Activated T-cell treated with anti-CD3 and anti-CD28 coated beads for 48 hours (primary cell): ENCODE data around the gene ABCG2.
"Not testable (repeated sequence)": the region's sequence is repeated elsewhere in the genome, so short reads cannot be mapped to it uniquely, and the experiment has no call there.

Source experiments
- DNase-seq: peaks from one replicate; pipeline ENCODE4 v3.0.0-alpha.2; 2020; ENCODE audit warnings: low read depth

Gene ABCG2

DNA sequence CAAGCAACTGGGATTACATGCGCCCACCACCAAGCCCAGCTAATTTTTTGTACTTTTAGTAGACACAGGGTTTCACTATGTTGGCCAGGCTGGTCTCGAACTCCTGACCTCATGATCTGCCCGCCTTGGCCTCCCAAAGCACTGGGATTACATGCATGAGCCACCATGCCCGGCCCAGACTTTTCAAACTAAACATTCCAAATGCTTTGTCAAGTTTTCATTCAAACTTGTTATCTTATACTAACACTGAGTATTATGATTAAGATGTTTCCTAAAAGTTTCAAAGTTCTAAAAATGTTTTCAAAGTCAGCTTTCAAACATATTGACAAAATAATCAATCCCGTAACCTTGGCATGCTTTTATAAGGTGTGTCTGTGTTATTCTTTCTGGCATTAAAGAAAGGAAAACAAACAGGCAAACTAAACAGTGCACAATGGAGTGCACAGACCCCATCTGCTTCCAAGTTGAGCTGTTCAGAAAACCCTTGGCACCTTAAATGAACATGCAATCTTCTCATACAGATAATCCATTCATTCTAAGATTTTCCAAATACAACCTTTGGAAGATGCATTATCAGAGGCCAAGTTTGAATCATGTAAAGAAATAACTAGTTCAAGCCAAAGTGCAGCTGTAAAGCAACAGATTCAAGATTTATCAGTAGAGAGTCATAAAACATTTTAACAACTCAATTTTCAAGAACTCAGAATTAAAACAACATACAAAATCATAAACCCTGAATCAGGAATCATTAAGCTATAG is 49.1 kb downstream of the ABCG2 start:
- no peak for DNase-seq

DNA sequence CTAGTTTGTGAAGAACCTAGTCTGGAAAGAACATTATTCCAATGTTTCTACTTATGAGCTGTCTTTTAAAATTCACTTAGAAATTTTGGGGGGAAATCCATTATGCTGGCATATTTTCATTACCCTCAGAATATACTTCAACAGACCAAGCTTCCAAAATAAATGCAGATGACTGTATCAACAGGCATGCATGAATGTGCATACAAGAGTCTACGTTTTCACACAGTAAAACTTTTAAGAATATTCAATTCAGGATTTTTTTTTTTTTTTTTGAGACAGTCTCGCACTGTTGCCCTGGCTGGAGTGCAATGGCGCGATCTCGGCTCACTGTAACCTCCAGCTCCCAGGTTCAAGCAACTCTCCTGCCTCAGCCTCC is 49.7 kb downstream of the ABCG2 start:
- DNase-seq, result no peak

DNA sequence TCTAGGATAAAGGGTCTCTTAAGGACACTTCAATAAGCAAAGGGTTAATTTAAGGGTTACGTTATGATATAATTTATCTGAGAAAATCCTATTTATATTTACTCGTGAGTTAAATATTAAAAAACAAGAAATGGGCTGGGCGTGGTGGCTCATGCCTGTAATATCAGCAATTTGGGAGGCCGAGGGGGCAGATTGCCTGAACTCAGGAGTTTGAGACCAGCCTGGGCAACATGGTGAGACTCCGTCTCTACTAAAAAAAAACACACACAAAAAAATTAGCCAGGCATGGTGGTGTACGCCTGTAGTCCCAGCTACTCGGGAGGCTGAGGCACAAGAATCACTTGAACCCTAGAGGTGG is 50.4 kb downstream of the ABCG2 start:
- DNase-seq, result not testable (repeated sequence)

DNA sequence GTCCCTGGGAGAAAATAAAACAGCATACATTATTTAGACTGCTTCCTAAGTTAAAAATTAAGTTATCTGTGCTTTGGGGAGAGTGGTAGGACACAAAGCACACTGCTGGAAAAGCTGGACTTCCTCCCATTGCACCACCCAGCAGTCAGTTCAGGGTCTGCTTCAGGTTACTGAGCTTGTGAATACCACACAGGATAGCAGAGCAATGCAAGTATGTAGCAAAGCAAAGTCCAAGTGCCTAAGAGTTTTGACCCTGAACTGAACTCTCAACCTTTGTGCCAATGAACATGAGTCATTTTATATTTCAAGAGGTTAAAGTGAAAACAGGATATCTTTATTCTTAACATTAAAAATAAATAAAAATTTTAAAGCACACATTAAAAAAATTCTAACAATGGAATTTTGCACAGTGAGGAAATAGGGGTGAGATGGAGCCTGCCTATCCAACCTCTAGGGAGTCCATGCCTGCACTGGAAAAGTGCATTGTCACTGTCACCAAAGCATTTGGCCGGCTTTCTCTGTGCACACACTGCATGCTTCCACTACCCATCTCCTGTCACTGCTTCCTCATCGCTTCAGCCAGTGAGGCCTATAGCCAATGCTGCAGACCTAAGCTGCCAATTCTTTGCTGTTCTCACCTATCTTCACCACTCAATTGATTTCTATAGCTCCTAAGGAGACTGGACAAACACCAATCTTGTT is 50.9 kb downstream of the ABCG2 start:
- no peak for DNase-seq

DNA sequence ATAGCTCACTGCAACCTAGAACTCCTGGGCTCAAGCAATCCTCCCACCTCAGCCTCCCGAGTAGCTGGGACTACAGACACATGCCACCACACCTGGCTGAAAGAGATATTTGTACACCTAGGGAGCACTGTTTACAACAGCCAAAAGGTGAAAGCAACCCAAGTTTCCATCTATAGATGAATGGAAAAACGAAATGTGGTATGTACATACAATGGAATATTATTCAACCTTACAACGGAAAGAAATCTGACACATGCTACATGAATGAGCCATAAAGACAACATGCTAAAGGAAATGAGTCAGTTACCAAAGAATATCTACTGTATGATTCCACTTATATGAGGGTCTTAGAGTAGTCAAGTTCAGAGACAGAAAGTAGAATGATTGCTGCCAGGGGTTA is 52.2 kb downstream of the ABCG2 start:
- DNase-seq, result no peak

GRCh38 chr4:88104902-88105610 is 53.4 kb downstream of the ABCG2 start:
- DNase-seq, result no peak

DNA sequence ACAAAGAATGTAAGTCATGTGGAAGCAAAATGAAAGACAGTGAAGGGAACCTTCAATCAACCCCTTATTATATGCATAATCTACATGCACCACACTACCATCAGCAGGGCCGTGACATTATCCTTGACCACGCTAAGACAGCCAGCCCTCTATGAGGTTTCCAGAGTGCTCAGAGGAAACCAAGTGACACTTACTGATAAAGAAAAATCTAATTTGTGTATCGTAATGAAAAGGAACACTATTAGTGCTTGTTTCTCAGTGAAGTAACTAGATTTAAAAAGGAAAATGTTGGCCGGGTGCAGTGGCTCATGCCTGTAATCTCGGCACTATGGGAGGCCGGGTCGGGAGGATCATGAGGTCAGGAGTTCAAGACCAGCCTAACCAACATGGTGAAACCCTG is 56.4 kb downstream of the ABCG2 start:
- no peak for DNase-seq

- no peak for DNase-seq
These were observed 57.3 kb downstream of the ABCG2 start for GRCh38 chr4:88101165-88101564.

GRCh38 chr4:88098993-88099752 is 59.3 kb downstream of the ABCG2 start:
- DNase-seq, result no peak

DNA sequence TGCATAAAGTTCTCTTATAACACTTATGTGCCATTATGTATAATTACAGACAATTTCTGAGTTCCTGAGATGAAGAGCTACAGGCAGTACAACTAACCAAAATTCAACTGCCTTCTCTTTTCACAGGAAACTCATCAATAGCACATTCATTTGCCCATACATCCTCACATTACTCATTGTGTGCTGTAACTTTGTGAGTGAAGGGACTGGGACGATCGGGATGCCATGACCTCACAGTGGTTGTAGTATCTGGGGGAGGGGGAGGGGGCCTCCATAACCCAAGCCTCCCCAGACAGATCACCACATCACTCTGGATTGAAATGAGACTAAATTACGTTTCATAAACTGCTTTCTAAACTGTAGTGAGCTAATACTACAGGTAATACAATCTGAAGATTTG is 60.7 kb downstream of the ABCG2 start:
- DNase-seq, result no peak

DNA sequence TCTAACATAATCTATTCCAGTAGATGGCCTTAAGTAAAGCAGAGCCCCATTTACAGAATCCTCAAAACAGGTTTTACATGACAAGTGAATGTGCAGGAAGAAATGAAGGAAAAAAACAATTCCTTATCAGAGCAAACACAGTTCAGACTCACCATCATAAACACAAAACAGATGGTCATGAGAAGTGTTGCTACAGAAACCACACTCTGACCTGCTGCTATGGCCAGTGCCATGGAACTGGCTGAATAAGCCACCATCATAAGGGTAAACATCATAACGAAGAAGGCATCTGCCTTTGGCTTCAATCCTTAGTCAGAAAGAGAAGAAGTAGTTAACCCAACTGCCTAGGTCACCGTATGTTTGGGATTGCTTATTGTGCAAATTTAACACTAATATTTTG is 61.1 kb downstream of the ABCG2 start:
- DNase-seq, result no peak

- no peak for DNase-seq
These were observed 64.6 kb downstream of the ABCG2 start for GRCh38 chr4:88093874-88094273.

- DNase-seq, result no peak
These were observed 67.1 kb downstream of the ABCG2 start for GRCh38 chr4:88091378-88091777.

DNA sequence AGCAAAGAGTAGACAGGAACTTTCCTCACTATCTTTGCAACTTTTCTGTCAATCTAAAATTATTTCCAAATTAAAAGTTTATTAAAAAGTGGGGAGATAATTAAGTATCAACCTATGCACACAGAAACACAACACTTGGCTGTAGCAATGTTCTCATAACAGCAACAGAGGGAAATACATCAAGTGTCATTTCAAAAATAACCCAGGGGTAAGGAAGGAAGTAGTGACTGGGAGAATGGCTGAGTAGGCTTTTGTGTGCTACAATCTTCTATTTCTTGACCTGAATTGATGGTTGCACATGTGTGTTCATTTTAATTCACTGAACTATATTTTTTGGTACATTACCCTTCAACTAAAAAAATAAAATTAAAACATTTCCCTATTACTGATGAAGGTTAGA is 67.5 kb downstream of the ABCG2 start:
- no peak for DNase-seq

DNA sequence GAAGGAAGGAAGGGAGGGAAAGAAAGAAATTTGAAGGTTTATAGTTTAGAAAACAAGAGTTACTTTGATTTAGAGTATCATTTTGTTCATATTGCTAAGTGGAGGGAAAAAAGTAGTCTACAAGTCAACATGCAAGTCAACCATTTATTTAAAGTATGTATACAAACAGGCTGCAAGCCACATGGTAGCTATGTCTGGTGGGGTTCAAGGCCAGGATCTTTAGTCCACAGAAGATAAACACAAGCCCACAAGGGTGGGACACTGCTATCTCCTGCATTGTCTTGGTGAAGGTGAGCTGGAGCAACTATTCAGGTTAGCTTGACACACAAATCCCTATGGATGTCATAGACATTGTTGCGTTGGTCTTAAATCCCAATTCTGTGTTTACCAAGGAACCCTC is 71.4 kb downstream of the ABCG2 start:
- DNase-seq, result no peak

DNA sequence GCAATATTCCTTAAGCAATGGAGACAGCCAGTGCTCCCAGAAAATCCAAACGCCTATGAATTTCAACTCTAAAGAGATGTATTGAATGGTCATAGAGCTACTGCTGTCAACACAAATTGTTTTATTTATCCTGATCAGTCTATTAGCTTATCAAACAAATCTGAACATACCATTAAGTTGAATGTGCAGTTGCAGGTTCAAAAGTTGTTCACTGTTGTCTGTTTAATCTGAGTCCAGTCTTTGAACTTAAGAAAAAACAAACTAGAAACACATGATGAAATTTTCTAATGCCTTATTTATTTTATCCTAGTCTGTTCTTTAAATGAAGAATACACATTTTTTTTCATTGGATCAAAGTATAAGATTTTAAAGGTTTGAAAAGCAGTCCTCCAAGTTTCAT is 77.8 kb downstream of the ABCG2 start:
- DNase-seq, result no peak

DNA sequence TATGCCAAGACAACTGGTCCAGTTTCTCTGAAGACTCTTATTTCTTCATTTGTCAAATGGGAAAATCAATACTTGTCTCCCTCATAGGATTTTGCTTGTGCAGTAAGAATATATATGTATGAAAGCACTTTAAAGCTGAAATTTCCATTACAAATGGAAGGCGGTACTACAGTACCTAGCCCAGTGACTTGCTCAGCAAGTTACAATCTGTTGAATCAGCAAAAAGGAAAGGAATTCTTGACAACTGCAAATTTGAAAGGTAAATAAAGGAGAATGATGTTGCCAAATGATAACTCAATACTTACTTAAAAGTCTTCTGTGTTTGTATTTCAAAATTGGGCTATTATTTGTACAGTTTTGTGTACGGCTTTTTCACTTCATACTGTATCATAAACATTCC is 79.9 kb downstream of the ABCG2 start:
- DNase-seq, result no peak

- DNase-seq, result no peak
These were observed 80.4 kb downstream of the ABCG2 start for GRCh38 chr4:88077911-88078524.

DNA sequence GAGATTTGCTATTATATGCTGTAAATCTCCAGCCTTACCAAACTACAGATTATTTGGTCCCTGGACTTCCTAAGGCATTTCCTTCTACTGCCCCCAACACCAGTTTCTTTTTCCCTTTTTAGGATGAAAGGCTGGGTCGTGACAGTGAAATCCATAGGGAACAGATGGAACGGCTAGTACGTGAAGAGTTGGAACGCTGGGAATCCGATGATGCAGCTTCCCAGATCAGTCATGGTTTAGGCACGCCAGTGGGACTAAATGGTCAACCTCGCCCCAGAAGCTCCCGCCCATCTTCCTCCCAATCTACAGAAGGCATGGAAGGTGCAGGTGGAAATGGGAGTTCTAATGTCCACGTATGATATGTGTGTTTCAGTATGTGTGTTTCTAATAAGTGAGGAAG is 83.1 kb downstream of the ABCG2 start:
- DNase-seq, result no peak

- DNase-seq, result no peak
These were observed 88.4 kb downstream of the ABCG2 start for GRCh38 chr4:88070031-88070430.

GRCh38 chr4:88064410-88064809 is 94.0 kb downstream of the ABCG2 start:
- DNase-seq, result no peak

DNA sequence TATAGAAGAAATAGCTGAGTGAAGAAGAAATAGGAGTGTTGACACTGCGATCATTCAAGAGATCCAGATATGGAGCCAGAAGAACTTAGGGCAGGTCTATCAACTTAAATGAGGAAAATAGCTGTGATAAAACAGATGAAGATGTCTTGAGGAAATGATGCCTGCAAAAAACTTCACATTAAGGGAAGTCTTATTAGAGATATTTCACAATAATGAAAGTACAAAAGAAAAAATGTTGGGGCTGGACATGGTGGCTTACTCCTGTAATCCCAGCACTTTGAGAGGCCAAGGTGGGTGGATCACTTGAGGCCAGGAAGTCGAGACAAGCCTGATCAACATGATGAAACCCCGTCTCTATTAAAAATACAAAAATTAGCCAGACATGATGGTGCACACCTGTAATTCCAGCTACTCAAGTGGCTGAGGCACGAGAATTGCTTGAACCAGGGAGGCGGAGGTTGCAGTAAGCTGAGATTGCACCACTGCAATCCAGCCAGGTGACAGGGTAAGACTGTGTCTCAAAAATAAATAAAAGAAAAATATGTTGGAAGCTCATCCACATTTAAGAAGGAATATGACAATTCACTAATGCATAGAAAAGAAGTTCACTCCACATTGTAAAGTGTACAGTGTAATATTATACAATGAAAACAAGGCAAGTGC is 94.7 kb downstream of the ABCG2 start:
- DNase-seq, result no peak
